ENCODE data around the gene UMPS.

The UMPS gene

GRCh38 chr3:124763644-124764358, 33.5 kb downstream of the UMPS start:
- DNase-seq (ENCODE audit: low read depth in 2 of 2) = no peak

DNA sequence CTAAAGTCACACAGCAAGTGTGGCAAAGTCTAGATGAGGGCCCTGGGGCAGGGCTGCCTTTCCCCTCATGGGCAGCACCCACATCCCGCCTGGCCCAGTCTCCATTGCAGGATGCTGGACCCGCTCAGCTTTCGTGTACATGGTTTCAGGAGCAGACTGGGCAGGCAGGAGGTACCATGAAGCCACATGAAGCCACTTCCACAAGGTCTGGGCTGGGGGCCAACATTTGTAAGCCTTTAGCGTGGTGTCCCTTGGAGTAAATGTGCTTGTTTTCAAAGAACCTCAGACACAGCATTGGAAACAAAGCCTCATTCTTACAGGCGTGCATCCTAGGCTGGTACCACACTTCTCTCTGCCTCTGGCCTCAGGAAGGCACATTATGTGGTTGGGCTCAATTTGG, 34.5 kb downstream of the UMPS start:
- no peak for DNase-seq (ENCODE audit: low read depth in 2 of 2)

DNA sequence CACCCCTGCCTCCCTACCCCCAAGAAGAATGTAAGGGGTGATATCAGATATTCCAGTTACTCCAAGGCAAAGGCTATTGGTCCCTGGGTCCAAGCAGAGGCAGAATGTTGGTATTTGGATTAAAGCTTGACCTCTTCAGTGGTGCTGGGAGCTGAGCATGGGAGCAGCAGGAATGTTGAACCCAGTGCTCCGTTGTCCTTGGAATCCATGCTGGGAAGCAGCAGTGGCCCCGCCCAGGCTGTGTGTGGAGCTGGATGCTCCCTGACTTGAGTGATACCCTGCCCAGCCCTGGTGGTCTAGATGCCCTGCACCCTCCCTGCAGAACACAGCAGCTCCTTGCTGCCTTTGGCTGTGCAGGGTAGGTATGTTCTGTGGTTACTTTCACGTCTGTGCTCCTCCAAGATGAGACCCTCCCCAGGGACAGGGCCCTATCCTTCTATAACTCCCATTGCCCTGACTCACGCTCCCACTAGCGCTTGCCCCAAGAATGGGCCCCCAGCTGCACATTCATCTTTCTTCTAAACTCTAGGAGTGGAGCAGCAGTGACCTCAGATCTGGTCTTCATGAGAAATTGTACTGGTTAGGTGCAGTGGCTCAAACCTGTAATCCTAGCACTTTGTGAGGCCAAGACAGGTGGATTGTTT, 35.1 kb downstream of the UMPS start:
- no peak for DNase-seq (ENCODE audit: low read depth in 2 of 2)

- no peak for DNase-seq (ENCODE audit: low read depth in 2 of 2)
Observed at GRCh38 chr3:124766113-124767095, 36.2 kb downstream of the UMPS start.

DNA sequence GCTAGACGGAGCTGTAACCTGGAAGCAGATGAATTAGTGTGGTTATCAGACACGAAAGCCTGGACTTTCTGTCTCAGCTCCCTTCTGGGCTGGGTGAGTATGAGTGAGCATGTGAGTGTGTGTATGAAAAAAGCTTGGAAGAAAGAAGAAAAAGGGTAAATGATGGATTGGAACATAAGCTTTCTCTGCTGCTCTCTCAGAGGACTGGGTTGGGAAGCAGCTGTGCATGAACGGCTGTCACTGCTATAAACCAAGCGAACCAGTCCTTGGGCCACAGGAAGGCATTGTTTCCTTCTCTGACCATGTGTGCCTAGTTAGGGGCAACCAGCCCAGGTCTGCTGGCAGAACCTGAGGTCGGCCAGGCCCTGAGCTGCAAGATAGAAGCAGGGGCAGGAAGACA, 37.0 kb downstream of the UMPS start:
- no peak for DNase-seq (ENCODE audit: low read depth in 2 of 2)

DNA sequence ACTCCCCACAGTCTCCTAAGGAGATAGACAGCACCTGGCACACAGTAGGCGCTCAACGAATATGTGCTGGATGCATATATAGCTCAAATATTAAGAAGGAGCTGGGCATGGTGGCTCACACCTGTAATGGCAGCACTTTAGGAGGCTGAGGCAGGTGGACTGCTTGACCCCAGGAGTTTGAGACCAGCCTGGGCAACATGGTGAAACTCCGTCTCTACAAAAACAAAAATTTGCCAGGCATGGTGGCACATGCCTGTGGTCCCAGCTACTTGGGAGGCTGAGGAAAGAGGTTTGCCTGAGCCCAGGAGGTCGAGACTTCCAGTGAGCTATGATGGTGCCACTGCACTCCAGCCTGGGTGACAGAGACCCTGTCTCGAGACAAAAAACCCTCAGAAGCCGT, 37.4 kb downstream of the UMPS start:
- DNase-seq (ENCODE audit: low read depth in 2 of 2) = no peak

GRCh38 chr3:124768812-124769211, 38.6 kb downstream of the UMPS start:
- DNase-seq (ENCODE audit: low read depth in 2 of 2) = no peak

DNA sequence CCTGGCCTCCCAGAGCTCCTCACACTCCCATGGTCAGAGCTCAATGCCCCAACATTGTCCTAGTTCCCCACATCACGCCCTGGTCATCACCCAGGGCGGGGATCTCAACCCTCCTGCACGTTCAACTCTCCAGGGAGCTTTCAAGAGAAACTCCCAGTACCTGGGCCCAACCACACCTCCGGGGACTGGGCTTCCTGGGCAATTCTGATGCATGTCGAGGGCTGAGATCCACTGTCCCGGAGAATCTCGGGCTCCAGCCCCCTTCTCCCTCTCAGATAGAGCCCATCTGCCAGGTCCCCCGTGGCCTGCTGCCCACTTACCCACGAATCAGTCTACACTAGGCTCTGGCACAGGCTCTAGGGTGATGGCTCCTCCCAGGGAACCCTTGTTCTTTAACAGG, 39.2 kb downstream of the UMPS start:
- DNase-seq (ENCODE audit: low read depth in 2 of 2) = no peak

DNA sequence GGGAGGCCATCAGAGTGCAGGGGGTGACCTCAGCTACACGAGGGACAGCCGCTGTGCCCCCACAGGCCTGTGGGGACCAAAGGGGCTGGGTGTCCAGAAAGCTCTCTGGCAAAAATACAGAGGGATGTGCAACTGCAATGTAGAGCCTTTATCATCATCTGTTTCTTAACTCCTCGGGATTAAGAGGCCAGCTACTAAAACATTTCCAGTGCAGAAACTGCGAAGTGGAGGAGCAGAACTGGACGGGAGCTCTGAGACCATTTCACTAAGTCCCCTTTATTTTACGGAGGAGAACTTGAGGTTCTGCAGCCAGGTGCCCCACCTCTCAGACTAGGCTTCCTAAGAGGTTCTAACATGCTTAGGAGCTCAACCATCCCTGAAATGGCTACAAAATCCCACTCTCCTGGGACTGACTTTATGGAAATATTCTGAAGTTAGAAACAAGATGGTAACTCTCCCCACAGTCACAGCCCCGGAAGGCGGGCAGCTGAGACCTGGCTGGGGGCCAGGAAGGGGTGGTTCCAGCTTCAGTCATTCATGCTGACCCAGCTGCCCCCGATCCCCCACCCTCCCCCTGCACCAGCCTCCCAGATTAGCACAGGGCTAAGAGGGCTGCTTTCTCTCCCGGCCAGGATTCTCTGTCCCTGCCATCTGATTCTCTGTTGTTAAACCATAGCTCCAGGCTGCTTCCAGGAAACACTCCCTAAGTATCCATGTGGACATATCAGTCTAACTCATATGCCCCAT, 40.3 kb downstream of the UMPS start:
- DNase-seq (ENCODE audit: low read depth in 2 of 2) = no peak

GRCh38 chr3:124771083-124771445, 40.8 kb downstream of the UMPS start:
- DNase-seq (ENCODE audit: low read depth in 2 of 2) = no peak

DNA sequence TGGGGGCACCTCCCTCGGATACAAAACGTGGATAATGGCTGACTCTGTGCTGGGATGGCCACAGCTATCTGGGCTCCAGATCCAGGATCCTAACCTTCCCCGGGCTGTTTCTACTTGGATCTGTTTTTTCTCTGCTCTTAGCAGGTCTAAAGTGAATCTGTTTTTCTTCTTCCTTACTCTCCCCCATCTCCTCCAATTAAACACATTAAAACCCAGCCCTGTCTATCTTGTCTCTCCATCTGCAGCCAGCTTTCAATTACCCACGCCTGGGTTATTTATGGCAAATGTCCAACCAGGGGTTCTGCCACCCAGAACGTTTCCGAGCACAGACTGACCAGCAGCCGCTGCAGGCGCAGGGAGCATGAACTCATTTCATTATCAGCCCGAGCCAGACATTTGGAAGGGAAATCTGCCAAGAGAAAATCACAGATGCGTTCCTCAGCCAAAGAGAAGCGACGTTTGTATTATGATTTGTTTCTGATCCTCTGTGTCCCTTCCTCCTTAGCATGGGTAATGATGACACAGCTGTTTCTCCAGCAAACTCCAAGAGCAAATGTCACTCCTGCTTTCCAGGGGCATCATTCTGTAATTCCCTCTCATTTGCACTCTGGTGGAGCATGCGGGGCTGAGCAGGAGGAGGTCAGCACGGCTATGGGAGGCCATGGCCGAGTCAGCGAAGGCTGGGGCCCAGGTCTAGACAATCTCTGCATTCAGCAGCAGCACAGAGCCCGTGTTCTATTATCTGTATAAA, 42.0 kb downstream of the UMPS start:
- no peak for DNase-seq (ENCODE audit: low read depth in 2 of 2)

- no peak for DNase-seq (ENCODE audit: low read depth in 2 of 2)
Observed at GRCh38 chr3:124773351-124774326, 43.4 kb downstream of the UMPS start.

DNA sequence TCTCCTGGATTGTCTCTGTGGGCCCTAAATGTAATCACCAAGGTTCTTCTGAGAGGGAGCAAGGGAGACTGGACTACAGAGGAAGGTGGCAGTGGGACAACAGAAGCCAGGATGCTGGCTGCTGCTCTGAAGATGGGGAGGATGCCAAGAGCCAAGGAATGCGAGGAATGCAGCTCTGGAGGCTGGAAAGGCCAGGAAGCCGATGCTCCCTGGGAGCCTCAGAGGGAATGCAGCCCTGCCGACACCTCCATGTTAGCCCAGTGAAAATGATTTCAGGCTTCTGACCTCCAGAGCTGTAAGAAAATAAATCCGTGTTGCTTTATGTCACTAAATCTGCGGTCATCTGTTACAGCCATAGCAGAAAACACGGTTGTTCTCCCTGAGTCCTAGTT, 44.1 kb downstream of the UMPS start:
- no peak for DNase-seq (ENCODE audit: low read depth in 2 of 2)

GRCh38 chr3:124774841-124775402, 44.7 kb downstream of the UMPS start:
- no peak for DNase-seq (ENCODE audit: low read depth in 2 of 2)

GRCh38 chr3:124775877-124776276, 45.6 kb downstream of the UMPS start:
- no peak for DNase-seq (ENCODE audit: low read depth in 2 of 2)

GRCh38 chr3:124776856-124777255, 46.6 kb downstream of the UMPS start:
- no peak for DNase-seq (ENCODE audit: low read depth in 2 of 2)

DNA sequence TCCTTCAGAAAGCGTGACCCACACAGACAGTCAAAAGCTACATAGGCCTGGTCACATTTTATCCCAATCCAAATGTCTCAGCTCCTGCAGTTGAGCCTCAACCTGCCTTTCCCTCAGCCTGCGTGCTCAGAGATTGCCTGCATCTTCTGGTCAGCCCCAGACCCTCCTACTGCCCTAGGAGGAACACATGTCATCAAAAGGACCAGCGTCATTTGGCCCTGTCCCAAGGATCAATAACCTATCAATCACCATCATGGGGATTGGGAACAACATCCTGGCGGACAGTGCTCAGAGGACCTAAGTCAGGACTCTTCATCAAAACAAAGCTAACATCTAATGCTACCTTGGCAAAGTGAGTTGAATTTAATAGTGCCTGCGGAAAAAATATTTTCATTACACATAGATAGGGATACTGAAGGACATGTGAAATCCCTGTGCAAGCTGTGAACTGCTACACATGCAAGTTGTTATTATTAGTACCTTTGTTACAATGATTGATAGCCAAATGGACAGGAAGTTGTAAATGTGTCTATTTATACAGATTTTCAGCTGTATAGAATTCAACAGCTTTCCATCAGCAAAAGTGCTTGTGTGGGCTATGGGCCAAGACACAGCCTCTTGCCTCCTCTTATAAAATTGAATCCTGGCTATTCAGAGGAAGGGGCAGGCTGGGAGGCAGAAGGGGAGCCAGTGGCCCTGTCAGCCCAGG, 47.7 kb downstream of the UMPS start:
- DNase-seq (ENCODE audit: low read depth in 2 of 2) = no peak

DNA sequence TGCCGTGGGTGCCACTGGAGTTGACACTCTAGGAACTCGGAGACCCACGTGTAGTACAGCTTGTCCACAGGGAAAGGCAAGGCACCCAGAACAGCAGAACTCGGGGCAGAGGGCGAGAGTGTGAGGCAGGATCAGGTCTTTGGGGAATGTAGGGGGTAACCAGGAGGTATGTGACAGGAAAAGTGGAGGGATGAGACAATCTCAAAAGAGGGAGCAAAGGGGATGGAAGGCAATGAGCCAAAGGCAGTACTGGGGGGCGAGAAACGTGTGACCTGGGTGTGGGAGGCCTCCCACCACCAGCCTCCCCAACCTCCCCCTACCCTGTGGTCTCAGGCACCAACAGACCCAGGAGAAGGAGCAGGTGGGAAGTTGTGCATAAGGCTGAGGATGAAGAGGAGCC, 48.9 kb downstream of the UMPS start:
- DNase-seq (ENCODE audit: low read depth in 2 of 2) = no peak

- DNase-seq (ENCODE audit: low read depth in 2 of 2) = no peak
Observed at GRCh38 chr3:124779751-124780191, 49.5 kb downstream of the UMPS start.
